HG02798 (cell line): ENCODE results near the gene ZYX.

Experiments
- ATAC-seq: cut with Tn5 transposase; IDR thresholded peaks from one replicate; pipeline ENCODE4 v1.9.1; 2021; ENCODE audit warnings: mild to moderate bottlenecking; ENCODE audit not compliant: unreplicated experiment, poor library complexity

Gene ZYX

DNA sequence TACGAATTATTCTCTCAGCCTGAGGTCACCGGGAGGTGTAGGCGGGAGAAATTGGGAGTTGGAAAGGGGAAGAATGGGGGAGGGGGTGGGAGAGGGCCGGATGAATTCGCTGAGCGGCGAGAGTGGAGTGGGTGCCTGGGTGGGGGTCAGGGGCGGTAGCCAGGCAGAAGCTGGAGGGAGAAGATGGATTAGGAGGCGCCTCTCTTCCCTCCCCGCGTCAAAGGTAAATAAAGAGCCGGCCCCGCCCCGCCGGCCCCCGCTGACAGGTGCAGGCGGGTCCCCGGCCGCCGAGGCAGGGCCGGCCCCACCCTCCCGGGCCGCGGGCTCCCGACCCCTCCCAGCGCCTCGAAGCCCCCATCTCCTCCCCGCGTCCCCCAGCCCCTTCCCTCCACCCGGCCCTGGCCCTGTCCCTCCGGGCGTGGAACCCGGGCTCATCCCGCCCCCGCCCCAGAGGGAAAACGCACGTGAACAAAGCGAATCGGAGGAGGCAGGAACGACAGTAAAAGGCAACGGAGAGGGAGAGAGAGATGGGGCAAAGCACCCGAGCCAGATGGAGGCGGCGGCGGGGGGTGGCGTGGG lies 19.5 kb upstream of the ZYX start:
- ATAC-seq, result no peak

DNA sequence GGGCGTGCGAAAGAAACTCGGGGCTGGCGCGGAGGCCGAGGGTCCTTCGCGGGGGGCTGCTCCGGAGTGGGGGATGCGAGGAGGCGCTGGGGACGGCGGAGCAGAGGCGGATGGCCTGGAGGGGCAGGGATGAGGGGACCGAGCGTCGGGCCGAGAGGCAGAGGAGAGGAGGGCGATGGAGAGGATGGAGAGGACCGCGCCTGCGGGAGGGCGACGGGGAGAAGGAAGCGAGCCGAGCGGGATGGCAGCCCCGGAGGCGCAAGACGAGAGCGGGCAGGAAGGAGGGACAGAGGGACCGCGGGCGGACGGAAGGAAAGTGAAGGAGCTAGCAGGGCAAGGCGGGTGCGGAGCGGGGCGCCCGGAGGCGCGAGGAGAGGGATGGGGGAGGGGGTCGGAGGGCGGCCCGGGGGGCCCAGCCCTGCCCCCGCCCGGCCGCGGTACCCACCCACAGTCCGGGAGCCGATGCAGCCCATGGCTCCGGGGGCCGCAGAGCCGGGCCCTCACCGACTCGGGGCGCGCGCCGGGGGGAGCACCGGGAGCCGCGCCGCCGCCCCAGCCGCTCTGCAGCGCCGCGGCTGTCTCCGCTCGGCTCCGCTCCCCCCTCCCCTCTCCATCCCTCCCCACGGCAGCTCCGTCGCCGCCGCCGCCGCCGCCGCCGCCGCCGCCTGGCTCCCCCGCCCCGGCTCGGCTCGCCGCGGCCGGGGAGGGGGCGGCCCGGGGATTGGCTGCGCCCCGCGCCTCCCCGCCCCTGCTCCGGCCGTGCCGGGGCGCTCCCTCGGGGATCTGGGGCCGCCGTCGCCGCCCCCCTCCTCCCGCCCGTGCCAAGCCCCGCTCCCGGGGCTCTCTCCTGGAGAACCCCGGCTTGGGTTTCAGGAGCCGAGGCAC lies 18.8 kb upstream of the ZYX start, which contains the start of gene FAM131B:
Gene FAM131B, minus strand, starts transcription at position 583 of the 885 bp plus-strand sequence. Its CDS starts 110 bp downstream, at position 473.
- ATAC-seq, result peak; percentile 49

DNA sequence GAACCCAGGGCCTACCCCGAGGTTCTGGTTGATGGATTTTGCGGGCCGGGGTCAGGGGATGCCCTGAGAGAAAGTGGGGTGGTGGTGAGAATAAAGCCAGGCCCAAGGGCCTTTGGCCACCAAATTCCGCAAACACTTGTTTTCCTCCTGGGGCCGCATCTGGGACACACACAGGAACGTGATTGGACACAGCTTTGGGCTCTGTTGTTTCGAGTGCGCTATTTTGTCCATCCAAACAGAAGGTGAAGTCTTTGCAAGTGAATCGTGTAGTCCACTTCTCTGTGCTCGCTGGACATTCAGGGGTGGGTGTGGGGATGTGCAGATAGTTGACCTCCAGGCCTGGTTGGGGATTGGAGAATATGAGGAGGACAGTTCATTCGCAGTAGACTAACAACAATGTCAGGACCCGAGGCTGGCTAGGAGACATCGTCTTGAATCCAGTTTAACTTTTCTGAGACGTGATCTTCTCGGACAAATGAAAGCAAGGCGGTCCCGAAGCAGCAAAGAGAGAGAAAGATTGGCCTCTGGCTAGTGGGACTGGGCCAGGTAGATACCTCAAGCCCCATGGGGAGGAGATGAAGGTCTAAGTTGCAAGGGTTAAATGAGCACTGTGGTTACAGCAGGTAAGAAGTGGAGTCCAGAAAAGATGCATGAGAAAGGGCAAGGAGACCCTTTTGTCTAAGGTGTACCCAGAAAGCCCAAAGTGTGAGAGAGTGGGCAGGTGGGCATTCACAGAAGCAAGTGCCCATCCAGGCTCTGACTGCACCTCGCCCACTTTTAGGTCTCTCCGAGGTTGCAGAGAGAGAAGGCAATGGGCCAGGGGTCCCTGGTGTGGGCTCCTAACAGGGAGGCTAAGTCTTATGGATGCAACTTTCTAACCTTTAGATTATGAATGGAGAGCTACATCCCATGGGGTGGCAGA lies 17.9 kb upstream of the ZYX start:
- ATAC-seq, result no peak

DNA sequence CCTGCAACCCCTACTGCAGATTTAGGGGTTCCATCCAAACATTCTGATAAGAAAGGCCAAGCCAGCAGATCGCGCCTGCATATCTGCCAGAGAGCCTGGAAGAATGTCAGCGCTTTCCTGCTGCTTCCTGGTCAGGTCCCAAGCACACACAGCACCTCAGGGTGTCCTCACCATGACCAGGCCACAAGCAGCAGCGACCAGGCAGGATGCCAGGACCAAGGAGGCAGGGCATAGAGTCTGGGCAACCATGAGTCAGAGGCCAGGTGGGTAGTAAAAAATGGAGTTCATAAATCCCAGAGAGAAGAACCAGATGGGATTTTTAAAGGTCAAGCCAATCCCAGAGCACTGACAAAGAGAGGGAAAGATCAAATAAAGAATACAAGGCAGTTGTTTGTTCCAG lies 13.2 kb upstream of the ZYX start:
- ATAC-seq, result no peak

DNA sequence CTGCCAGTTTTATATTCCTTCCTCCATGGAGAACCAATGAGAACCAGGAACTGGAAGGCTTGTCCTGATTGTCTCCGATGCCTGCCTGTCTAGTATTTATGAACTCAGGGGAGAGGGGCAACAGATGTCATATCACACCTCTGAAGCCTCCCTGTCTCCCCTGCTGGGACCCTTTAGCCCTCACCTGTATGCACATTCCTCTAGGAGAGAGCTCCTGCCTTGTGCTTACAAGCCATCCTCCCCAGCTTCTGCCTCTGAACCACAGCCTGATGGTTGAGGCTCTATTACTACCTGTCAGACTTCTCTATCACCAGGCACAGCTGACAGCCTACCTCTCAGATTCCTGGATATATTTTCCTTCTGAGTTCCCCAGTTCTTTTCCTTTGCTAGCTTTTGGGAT lies 12.8 kb upstream of the ZYX start:
- no peak for ATAC-seq

DNA sequence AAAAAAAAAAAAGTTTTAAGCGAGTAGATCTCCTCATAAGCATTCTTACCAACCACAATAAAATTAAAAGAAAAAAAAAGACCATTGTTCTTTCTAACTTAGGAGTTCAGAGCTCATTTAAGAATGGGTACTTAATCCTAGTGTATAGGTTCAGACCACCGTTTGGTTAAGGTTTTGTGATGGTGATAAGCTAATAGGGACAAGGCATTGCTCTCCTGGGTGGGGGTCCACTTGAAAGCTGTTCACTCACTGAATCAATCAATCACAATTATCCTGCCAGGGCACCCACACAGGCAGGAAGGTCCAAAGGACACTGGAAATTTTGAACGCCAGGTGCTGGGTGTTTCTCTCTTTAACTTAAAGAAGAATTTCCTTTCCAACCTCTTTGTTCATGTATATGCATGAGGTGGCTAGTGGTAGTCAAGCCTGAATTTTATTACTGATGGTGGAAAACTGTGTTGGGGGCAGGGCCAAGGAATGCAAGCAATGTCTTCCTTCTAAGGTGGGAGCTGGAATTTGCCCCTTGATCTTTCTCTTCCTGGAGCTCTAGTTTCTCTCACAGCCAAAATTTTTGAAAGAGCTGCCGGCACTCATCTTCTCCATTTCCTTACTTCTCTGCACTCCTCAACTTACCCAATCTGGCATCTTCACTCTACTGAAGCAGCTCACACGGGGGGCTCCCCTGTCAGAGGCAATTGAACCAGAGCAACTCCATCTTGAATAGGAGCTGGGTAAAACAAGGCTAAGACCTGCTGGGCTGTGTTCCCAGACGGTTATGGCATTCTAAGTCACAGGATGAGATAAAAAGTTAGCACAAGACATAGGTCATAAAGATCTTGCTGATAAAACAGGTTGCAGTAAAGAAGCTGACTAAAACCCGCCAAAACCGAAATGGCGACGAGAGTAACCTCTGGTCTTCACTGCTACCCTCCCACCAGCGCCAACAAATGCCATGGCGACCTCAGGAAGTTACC lies 11.2 kb upstream of the ZYX start:
- no peak for ATAC-seq

DNA sequence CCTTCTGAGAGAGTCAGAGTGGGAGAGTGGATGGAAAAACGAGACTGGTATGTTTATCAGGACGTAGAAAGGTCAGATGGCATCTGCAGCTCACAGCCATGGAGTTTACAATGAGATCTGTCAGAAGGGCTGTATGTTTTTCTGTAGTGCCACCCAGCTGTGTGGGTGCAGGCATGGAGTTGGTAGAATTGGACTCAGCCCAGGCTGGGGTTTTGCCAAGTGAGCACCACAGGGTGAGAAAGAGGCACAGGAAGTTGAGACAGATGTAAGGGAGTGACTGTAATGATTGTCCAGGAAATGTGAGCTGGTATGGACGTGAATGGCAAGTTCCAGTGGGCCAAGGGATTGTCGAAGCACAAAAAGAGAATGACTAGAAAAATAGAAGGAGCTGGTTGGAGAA lies 9.1 kb upstream of the ZYX start:
- ATAC-seq, result no peak

DNA sequence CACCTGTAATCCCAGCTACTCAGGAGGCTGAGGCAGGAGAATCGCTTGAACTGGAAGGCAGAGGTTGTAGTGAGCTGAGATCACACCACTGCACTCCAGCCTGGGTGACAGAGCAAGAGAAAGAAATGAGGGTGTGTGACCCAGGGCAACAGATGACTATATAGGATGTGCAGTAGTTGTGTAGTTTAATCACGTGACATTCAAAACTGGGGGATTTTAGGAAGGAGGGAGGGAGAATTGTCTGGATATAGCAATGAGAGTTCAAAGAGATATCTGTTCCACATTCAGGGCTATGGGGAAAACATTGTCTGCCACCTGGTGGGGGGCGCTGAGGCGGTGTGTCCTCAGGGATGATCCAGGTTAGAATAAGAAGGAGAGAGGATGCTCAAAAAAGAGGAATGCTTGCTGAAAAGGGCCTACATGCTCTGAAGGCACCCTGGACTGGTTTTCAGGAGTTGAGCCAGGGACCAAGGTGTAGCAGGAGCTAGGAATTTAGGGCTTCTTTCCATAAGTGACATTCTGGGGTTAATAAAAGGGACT lies 7.8 kb upstream of the ZYX start:
- no peak for ATAC-seq

DNA sequence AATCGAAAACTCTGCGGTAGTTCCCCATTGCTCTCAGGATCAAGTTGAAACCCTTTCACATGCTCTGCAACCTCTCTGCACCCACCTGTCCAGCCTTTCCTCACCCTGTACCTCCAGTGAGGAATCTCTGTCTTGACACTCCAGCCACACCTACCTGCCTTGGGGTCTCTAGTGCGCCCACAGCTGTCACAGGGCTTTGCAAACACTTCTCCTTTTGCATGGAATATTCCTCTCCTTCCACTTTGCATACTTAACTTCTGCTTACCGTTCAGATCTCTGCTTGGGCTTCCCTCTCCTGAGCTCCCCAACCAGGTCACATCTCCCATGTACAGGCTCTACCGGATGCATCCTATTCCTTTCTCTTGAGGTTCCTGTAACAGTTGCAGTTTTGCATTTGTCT lies 6.6 kb upstream of the ZYX start:
- ATAC-seq, result no peak

DNA sequence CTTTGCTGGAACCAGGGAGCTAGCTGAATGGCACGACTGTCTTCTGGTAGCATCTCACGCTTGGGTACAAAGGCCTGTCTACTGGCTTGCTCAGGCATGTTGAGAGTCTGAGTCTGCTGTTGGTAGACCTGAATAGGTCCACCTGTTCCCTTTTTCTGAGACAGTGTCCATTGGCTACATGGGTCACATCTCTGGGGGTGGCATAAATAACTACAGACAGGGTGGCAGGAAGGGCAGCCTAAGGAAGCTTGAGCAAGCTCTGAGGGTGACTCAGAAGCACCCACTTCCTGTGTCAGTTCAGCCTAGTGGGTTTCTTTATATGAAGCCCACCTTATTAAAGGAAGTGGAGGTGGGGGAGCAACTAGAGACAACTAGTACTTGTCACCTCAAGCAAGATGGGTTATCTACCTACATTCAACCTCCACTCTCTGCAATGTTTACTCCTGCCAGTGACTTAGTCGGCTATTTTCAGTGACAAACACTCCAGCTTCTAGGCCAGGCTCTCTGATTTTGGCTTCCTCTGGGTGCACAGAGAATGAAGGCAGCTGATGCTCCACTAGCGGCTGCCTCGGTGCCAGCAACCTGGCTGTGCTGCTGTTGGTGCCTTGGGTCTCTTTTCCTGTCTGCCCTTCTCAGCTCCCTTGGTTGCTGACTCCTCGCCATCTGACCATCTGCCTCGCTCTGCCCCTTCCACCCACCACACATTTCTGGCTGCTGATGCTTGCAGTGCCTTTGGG lies 5.7 kb upstream of the ZYX start:
- ATAC-seq, result no peak

DNA sequence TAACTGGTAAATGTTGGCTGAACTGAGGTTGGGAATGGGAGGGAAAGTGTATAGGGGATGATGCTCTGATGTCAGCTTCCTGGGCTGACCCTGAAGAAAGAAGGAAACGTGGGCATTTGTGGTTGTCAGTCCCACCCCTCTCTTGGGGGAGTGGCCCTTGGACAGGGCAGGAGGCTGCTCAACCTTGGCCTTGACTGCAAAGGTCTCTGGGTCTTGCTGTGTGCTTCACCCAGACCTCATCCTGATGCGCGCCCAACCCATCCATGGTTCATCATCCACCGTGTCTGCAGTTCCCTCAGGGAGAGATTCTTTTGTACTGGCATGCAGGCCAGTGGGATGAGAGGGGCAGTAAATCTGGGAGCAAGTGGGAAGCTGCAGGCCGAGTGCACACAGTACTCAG lies 4.7 kb upstream of the ZYX start:
- no peak for ATAC-seq

DNA sequence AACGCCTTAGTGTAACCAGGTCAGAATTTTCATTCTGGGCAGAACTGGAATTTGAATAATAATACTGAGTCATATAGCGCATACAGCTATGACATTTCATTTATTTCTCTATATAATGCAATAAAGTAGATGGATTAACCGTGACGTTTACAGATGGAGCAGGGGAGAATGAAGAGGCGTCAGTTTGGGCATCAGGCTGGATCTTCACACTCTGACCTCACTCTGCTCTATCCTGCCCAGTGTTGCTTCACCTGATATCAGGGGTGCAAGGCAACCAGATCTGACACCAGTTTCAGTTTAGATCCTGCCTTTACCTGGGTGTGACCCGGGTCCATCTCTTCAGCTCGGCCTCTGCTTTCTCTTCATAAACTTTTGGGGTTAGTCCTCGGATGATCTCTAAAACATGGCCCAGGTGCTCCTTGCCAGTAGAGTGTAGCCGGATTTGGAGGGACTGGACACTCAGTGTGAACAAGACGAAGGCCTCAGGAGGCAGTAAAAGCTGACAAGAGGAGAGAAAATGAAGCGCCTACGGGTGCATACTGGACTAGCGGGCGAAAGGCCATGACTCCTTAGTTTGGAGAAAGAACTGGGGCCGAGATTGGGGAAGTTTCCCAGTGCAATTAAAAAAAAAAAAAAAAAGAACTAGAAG lies 1.4 kb upstream of the ZYX start:
- peak; percentile 6 for ATAC-seq

DNA sequence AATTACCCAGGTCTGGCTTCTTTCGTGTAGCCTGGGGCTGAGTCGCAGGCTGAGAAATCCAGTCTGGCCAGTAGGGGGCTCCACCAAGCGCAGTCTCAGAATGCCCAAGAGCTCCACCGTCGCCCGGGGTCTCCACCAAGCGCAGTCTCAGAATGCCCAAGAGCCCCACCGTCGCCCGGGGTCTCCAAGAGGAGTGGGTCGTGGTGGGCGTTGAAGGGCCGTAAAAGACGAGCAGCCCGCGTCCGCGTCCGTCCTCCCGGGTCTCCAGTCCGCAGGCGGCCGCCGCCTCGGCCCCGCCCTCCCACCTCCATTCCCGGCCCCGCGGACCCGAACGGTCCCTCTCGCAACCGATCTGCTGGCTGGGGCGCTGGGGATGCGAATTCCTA lies 892 bp upstream of the ZYX start:
- ATAC-seq, result peak; percentile 58

DNA sequence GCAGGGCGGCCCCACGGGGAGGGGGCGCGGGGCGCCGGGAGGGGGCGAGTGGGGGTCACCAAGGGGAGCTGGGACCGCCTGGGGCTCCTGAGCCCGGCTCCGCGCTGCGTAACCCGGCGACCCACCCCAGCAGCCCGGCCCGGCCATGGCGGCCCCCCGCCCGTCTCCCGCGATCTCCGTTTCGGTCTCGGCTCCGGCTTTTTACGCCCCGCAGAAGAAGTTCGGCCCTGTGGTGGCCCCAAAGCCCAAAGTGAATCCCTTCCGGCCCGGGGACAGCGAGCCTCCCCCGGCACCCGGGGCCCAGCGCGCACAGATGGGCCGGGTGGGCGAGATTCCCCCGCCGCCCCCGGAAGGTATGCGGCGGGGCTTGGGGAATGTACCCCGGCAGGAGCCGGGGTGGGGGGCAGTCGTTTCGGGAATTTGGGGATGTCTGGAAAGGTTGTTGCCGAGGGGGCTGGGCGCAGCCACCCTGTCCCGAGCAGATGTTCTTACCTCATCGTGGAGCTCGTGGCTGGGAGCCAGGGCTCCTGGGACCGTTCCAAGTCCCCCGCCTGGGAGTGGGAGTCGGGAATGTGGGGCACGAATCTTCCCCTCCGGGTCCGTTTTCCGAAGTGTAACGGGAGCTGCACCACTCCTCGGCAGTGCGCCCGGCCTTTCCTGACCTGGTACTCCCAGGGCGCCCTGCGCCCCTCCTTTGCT lies 431 bp downstream of the ZYX start:
- ATAC-seq, result peak; percentile 15

DNA sequence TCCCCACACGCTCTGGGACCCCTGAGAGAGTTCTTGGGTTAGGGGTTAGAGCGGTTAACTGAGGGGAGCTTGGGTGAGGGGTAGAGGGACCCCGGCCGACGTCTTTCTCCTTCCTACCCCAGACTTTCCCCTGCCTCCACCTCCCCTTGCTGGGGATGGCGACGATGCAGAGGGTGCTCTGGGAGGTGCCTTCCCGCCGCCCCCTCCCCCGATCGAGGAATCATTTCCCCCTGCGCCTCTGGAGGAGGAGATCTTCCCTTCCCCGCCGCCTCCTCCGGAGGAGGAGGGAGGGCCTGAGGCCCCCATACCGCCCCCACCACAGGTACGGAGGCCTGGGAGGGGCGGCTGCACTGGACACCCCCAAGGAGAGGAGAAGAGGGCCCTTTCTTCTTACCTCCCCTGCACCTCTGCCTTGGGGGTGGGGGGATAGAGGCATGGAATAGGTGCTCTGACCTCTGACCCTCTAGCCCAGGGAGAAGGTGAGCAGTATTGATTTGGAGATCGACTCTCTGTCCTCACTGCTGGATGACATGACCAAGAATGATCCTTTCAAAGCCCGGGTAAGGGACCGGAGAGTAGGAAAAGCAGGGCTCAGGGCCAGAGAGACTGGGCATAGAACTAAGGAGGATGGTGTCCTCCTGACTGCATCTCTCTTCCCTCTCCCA lies 1.1 kb downstream of the ZYX start:
- ATAC-seq, result no peak

DNA sequence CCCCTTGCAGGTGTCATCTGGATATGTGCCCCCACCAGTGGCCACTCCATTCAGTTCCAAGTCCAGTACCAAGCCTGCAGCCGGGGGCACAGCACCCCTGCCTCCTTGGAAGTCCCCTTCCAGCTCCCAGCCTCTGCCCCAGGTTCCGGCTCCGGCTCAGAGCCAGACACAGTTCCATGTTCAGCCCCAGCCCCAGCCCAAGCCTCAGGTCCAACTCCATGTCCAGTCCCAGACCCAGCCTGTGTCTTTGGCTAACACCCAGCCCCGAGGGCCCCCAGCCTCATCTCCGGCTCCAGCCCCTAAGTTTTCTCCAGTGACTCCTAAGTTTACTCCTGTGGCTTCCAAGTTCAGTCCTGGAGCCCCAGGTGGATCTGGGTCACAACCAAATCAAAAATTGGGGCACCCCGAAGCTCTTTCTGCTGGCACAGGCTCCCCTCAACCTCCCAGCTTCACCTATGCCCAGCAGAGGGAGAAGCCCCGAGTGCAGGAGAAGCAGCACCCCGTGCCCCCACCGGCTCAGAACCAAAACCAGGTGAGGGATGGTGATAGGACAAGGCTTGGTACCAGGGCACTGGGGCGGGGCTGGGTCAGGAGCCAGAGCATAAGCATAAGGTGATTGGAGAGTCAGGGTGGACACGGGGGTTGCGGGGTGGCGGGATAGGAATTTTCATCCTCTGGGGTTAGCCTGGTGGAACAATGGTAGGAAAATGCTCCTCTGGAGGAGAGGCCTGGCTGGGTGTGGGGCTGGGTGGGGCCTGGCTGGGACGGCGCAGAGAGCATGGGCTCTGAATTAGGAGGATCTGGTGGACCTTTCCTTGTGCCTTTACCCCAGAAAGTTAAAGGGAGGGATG lies 1.9 kb downstream of the ZYX start:
- ATAC-seq, result no peak

DNA sequence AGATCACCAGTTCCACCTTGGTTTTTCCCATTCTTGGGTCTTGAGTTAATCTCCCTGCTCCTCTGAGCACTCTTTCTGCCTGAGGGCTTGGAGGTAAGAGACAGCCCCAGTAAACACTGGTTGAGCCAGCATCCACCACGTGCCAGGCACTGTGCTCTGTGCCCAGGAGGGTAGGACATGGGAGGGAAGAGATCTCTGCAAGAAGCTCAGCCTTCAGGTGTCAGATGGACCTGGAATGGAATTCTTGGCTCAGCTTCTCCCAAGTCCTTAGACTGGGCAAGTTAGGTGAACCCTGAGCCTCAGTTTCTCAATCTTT lies 2.5 kb downstream of the ZYX start:
- ATAC-seq, result no peak
